ENCODE data around the gene SCAANT1.

- no peak for TF ChIP-seq CTCF (IDR thresholded peaks at IDR 0.05)
- no peak for TF ChIP-seq EZH2 (IDR thresholded peaks at IDR 0.05; ENCODE audit: borderline replicate concordance, insufficient read depth, low read depth, low read length, poor library complexity, severe bottlenecking)
Measured at GRCh38 chr3:63934041-63934866, 22.1 kb upstream of the SCAANT1 start.
